SK-N-SH (cell line): Measurements from ENCODE around the gene LSM7.
A peak's percentile ranks its signal among the peaks of the same experiment; 100 is the strongest.

ENCODE experiments used
- ELF1 ChIP-seq: IDR thresholded peaks from 2 replicates; pipeline ENCODE4 v1.4.0; 2012
- FOXM1 ChIP-seq: IDR thresholded peaks from 2 replicates; pipeline ENCODE4 v1.4.0; 2012; ENCODE audit warnings: low read depth, mild to moderate bottlenecking
- NFIC ChIP-seq: IDR thresholded peaks from 2 replicates; pipeline ENCODE4 v1.4.0; 2012; ENCODE audit warnings: borderline replicate concordance
- RCOR1 ChIP-seq: fragments of 150-350 bp; IDR thresholded peaks from 2 replicates; pipeline ENCODE4 v1.6.1; 2017; ENCODE audit warnings: antibody characterized with exemption, low read length
- SMC3 ChIP-seq: IDR thresholded peaks from 2 replicates; pipeline ENCODE4 v1.6.1; 2012; ENCODE audit warnings: low read depth, low read length, improper control_type of control experiment
- TEAD4 ChIP-seq: IDR thresholded peaks from 2 replicates; pipeline ENCODE4 v1.4.0; 2012; ENCODE audit warnings: mild to moderate bottlenecking, borderline replicate concordance; ENCODE audit not compliant: insufficient read depth
- USF1 ChIP-seq: IDR thresholded peaks from 2 replicates; pipeline ENCODE4 v1.4.0; 2012; ENCODE audit warnings: low read depth, borderline replicate concordance
- TF ChIP-seq, protein P1 (sequence below): IDR thresholded peaks from 2 replicates; pipeline ENCODE4 v1.4.0; 2012; ENCODE audit warnings: low read depth, borderline replicate concordance
- TF ChIP-seq, protein P2 (sequence below): IDR thresholded peaks from 2 replicates; pipeline ENCODE4 v1.4.0; 2012; ENCODE audit warnings: low read depth
- TF ChIP-seq, protein P3 (sequence below): fragments of 200-600 bp; sonication (generic); IDR thresholded peaks from 2 replicates; pipeline ENCODE4 v1.6.1; 2017; ENCODE audit warnings: antibody characterized with exemption, mild to moderate bottlenecking, moderate library complexity
- TF ChIP-seq, protein P4 (sequence below): IDR thresholded peaks from 2 replicates; pipeline ENCODE4 v1.6.1; 2012; ENCODE audit warnings: mild to moderate bottlenecking, low read depth, low read length, moderate library complexity

GRCh38 chr19:2273356-2274184, 54.8 kb downstream of the LSM7 start:
- TF ChIP-seq FOXM1 (no peak), TEAD4 (no peak), RCOR1 (no peak), ELF1 (peak; percentile 93), NFIC (no peak), USF1 (no peak), SMC3 (peak; percentile 81)
- TF ChIP-seq, protein P1, sequence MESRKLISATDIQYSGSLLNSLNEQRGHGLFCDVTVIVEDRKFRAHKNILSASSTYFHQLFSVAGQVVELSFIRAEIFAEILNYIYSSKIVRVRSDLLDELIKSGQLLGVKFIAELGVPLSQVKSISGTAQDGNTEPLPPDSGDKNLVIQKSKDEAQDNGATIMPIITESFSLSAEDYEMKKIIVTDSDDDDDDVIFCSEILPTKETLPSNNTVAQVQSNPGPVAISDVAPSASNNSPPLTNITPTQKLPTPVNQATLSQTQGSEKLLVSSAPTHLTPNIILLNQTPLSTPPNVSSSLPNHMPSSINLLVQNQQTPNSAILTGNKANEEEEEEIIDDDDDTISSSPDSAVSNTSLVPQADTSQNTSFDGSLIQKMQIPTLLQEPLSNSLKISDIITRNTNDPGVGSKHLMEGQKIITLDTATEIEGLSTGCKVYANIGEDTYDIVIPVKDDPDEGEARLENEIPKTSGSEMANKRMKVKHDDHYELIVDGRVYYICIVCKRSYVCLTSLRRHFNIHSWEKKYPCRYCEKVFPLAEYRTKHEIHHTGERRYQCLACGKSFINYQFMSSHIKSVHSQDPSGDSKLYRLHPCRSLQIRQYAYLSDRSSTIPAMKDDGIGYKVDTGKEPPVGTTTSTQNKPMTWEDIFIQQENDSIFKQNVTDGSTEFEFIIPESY: peak; percentile 44; the same call in 1 of the 2 replicates
- TF ChIP-seq, protein P2, sequence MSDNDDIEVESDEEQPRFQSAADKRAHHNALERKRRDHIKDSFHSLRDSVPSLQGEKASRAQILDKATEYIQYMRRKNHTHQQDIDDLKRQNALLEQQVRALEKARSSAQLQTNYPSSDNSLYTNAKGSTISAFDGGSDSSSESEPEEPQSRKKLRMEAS: no peak
- TF ChIP-seq, protein P3, sequence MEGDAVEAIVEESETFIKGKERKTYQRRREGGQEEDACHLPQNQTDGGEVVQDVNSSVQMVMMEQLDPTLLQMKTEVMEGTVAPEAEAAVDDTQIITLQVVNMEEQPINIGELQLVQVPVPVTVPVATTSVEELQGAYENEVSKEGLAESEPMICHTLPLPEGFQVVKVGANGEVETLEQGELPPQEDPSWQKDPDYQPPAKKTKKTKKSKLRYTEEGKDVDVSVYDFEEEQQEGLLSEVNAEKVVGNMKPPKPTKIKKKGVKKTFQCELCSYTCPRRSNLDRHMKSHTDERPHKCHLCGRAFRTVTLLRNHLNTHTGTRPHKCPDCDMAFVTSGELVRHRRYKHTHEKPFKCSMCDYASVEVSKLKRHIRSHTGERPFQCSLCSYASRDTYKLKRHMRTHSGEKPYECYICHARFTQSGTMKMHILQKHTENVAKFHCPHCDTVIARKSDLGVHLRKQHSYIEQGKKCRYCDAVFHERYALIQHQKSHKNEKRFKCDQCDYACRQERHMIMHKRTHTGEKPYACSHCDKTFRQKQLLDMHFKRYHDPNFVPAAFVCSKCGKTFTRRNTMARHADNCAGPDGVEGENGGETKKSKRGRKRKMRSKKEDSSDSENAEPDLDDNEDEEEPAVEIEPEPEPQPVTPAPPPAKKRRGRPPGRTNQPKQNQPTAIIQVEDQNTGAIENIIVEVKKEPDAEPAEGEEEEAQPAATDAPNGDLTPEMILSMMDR: peak; percentile 91
- TF ChIP-seq, protein P4, sequence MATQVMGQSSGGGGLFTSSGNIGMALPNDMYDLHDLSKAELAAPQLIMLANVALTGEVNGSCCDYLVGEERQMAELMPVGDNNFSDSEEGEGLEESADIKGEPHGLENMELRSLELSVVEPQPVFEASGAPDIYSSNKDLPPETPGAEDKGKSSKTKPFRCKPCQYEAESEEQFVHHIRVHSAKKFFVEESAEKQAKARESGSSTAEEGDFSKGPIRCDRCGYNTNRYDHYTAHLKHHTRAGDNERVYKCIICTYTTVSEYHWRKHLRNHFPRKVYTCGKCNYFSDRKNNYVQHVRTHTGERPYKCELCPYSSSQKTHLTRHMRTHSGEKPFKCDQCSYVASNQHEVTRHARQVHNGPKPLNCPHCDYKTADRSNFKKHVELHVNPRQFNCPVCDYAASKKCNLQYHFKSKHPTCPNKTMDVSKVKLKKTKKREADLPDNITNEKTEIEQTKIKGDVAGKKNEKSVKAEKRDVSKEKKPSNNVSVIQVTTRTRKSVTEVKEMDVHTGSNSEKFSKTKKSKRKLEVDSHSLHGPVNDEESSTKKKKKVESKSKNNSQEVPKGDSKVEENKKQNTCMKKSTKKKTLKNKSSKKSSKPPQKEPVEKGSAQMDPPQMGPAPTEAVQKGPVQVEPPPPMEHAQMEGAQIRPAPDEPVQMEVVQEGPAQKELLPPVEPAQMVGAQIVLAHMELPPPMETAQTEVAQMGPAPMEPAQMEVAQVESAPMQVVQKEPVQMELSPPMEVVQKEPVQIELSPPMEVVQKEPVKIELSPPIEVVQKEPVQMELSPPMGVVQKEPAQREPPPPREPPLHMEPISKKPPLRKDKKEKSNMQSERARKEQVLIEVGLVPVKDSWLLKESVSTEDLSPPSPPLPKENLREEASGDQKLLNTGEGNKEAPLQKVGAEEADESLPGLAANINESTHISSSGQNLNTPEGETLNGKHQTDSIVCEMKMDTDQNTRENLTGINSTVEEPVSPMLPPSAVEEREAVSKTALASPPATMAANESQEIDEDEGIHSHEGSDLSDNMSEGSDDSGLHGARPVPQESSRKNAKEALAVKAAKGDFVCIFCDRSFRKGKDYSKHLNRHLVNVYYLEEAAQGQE: no peak
